ENCODE measurements around the gene TBC1D2B.
"Not testable (repeated sequence)": the region's sequence is repeated elsewhere in the genome, so short reads cannot be mapped to it uniquely, and the experiment has no call there.

The TBC1D2B gene

DNA sequence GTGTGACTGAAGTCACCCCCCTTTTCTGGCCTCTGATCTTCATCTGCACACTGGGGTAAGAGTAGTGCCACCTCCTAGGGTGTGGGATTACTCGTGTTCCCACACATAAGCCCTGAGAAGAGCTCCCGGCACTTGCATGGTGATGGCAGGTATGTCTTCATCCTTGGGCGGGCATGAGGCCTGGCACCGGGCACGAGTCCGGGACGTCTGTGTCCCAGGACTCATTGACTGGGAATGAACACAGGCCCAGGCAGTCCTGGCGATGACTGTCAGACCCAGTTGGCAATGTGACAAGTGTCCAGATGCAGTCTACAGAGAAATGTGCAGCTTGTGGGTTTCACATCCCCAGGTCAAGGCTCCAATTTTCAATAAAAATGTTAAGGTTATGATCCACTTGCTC lies 78.9 kb downstream of the TBC1D2B start:
- no peaks in the 10 kb centered on the region for H3F3A ChIP-seq (ENCODE audit: insufficient read depth, low read length)
- H3K9me2 ChIP-seq (replicated peaks; ENCODE audit: insufficient read depth, low read length) = no peaks in the 10 kb centered on the region
- H3K36me3 ChIP-seq (replicated peaks; ENCODE audit: insufficient read depth, low read length) = no peaks in the 10 kb centered on the region
- no peaks in the 10 kb centered on the region for H4K20me1 ChIP-seq (ENCODE audit: insufficient read depth, low read length)
- H3K79me2 ChIP-seq (ENCODE audit: low read length) = no peaks in the 10 kb centered on the region
- no peak overlapping the region for H2AFZ ChIP-seq (ENCODE audit: low read length)
- DNase-seq = no peak
- no peaks in the 10 kb centered on the region for H3K9me3 ChIP-seq (replicated peaks; ENCODE audit: insufficient read depth, low read length)
- H3K4me3 ChIP-seq (ENCODE audit: low read length) = no peak overlapping the region
- no peak for TF ChIP-seq EZH2 (optimal IDR thresholded peaks at IDR 0.05; ENCODE audit: low read depth, low read length)
- no peak overlapping the region for H3K4me2 ChIP-seq (ENCODE audit: low read depth, low read length)
- H3K9ac ChIP-seq (ENCODE audit: low read length) = no peak overlapping the region
- H3K27ac ChIP-seq (ENCODE audit: low read length) = no peak overlapping the region
- no peaks in the 10 kb centered on the region for H3K4me1 ChIP-seq (ENCODE audit: low read length)
- H3K27me3 ChIP-seq (replicated peaks; ENCODE audit: insufficient read depth, low read length) = no peaks in the 10 kb centered on the region

DNA sequence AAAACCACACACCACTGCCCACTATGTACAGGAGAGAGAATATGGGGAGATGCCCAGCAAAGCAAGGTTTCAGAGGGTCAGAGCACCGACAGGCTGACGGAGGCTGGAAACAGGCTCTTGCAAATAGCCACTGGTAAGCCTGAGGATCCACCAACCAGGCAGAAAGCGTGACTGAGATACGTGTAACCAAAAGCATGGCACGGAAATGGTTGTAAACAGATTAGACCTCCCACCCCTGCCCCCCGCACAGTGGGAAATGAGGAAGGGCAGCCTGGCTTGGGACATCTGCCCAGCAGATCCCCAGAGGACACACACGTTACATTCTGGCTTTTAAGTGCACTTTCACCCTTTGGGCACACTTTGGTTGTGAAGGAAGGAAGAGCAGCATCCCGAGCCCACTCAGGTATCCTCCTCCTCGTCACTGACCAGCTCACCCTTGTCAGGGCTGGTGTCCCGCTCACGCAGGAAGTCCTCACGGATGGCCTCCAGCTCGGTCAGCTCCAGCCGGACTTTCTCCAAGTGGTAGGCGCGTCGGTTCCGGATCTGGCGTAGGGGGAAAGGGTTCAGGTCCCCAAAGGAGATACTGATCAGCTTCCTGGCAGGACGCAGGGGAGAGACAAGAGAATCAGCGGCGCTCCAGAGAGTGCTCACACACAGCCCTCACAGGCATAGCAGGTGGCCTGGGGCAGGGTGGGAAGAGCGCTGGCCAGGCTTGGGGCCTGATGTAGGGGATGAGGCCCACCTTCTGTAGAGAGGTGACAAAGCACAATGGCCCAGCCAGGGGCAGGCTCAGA lies 79.6 kb downstream of the TBC1D2B start:
- not testable (repeated sequence) for H3K27ac ChIP-seq (ENCODE audit: low read length); H3K36me3 ChIP-seq (replicated peaks; ENCODE audit: insufficient read depth, low read length); DNase-seq

DNA sequence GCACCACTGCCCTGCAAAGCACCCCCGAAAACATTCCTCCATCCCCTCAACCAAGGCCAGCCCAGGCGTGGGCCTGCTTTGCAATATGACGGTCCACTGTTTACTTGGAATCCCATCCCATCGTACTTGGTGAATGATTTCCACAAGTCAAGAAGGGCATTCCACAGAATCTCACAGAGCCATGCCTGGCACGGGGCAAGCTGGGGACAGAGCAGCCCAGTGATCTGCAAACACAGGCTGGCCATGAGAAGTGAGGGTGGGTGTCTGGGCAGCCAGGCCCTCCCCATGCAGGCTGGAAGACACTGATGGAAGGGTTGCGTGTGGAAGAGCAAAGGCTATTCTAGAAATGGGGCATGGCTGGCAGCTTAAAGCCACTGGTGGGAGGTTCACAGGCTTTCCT lies 80.3 kb downstream of the TBC1D2B start:
- not testable (repeated sequence) for H3K4me2 ChIP-seq (ENCODE audit: low read depth, low read length); H3K27ac ChIP-seq (ENCODE audit: low read length); H3K36me3 ChIP-seq (replicated peaks; ENCODE audit: insufficient read depth, low read length); H3K9ac ChIP-seq (ENCODE audit: low read length); H3K9me2 ChIP-seq (replicated peaks; ENCODE audit: insufficient read depth, low read length); H2AFZ ChIP-seq (ENCODE audit: low read length); H3K4me3 ChIP-seq (ENCODE audit: low read length); H3K79me2 ChIP-seq (ENCODE audit: low read length); H3F3A ChIP-seq (ENCODE audit: insufficient read depth, low read length); H3K9me3 ChIP-seq (replicated peaks; ENCODE audit: insufficient read depth, low read length); H4K20me1 ChIP-seq (ENCODE audit: insufficient read depth, low read length); DNase-seq; H3K4me1 ChIP-seq (ENCODE audit: low read length); H3K27me3 ChIP-seq (replicated peaks; ENCODE audit: insufficient read depth, low read length)

More for the DNA sequence above, 79.6 kb downstream of the TBC1D2B start:
- H3K27me3 ChIP-seq (replicated peaks; ENCODE audit: insufficient read depth, low read length); H3F3A ChIP-seq (ENCODE audit: insufficient read depth, low read length); H3K79me2 ChIP-seq (ENCODE audit: low read length); H4K20me1 ChIP-seq (ENCODE audit: insufficient read depth, low read length); H3K4me3 ChIP-seq (ENCODE audit: low read length); H2AFZ ChIP-seq (ENCODE audit: low read length); H3K9me3 ChIP-seq (replicated peaks; ENCODE audit: insufficient read depth, low read length); H3K9ac ChIP-seq (ENCODE audit: low read length); H3K4me1 ChIP-seq (ENCODE audit: low read length); H3K9me2 ChIP-seq (replicated peaks; ENCODE audit: insufficient read depth, low read length); H3K4me2 ChIP-seq (ENCODE audit: low read depth, low read length): not testable (repeated sequence)

DNA sequence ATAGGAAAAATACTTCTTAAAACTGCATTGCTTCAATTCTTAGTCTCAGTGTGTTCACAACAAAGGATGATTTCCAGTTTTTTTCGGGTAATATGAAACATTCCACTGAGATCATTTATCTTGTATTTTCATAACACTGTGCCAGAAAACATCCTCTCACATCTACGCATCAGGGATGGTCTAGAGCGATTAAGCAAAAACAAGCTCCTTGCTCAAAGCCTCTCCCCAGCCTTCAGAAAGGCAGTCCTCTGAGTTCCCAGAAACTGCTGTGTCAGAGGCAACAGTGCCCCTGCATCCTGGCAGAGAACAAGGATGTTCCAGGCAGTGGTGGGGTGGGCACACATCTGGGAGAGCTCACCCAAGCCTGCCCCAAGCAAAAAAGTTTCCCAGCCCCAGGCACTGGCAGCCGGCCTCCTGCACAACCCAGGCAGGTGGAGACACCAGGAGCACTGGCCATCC lies 80.8 kb downstream of the TBC1D2B start:
- not testable (repeated sequence) for DNase-seq; H2AFZ ChIP-seq (ENCODE audit: low read length); H3K27me3 ChIP-seq (replicated peaks; ENCODE audit: insufficient read depth, low read length); H3K36me3 ChIP-seq (replicated peaks; ENCODE audit: insufficient read depth, low read length); H3F3A ChIP-seq (ENCODE audit: insufficient read depth, low read length); H3K4me3 ChIP-seq (ENCODE audit: low read length); H4K20me1 ChIP-seq (ENCODE audit: insufficient read depth, low read length); H3K4me2 ChIP-seq (ENCODE audit: low read depth, low read length); H3K9ac ChIP-seq (ENCODE audit: low read length); H3K27ac ChIP-seq (ENCODE audit: low read length); H3K9me3 ChIP-seq (replicated peaks; ENCODE audit: insufficient read depth, low read length); H3K9me2 ChIP-seq (replicated peaks; ENCODE audit: insufficient read depth, low read length); H3K79me2 ChIP-seq (ENCODE audit: low read length); H3K4me1 ChIP-seq (ENCODE audit: low read length)

DNA sequence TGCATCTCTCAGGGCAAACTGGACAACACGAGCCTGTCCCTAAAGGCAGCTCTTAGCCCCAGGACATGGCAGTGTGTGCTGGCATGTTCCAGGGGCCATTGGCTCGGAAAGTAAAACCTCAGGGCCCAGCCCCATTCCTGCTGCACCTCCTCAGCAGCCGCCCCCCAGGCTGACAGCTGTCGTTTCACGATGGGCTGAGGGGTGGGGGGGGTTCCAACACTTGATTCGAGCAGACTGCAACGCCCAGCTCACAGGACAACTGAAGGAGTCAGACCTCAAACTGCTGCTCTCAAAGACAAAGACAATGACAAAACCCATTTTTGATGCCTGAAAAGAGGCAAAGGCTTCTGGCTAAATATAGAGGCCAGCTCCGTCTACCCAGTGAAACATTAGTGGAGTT lies 81.3 kb downstream of the TBC1D2B start:
- H3K9ac ChIP-seq (ENCODE audit: low read length); H3K36me3 ChIP-seq (replicated peaks; ENCODE audit: insufficient read depth, low read length); H3K9me3 ChIP-seq (replicated peaks; ENCODE audit: insufficient read depth, low read length); H3K4me3 ChIP-seq (ENCODE audit: low read length); H3K27me3 ChIP-seq (replicated peaks; ENCODE audit: insufficient read depth, low read length); DNase-seq; H3K9me2 ChIP-seq (replicated peaks; ENCODE audit: insufficient read depth, low read length); H3K4me1 ChIP-seq (ENCODE audit: low read length); H4K20me1 ChIP-seq (ENCODE audit: insufficient read depth, low read length); H3K79me2 ChIP-seq (ENCODE audit: low read length); H3K27ac ChIP-seq (ENCODE audit: low read length); H2AFZ ChIP-seq (ENCODE audit: low read length); H3K4me2 ChIP-seq (ENCODE audit: low read depth, low read length); H3F3A ChIP-seq (ENCODE audit: insufficient read depth, low read length): not testable (repeated sequence)

DNA sequence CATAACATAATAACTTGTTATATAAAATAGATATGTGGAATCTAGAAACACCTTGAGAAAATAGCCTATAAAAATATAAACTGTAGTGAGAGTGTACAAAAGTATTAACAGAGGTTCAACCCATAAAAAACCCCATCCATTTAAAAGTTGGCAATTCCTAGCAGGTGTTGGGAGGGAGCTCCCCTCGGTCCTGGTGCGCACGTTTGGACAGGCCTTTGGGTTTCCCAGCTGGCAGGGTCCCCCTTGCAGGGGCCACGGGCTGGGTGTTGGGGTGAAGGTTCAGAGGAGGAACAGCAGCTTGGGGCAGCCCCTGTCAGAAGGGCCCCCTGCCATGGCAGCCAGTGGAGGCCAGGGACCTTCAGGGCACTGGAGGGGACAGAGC lies 82.0 kb downstream of the TBC1D2B start:
- not testable (repeated sequence) for H3K9me3 ChIP-seq (replicated peaks; ENCODE audit: insufficient read depth, low read length); H3K79me2 ChIP-seq (ENCODE audit: low read length); H3K4me2 ChIP-seq (ENCODE audit: low read depth, low read length); DNase-seq; H2AFZ ChIP-seq (ENCODE audit: low read length); H3K9ac ChIP-seq (ENCODE audit: low read length); H3F3A ChIP-seq (ENCODE audit: insufficient read depth, low read length); H4K20me1 ChIP-seq (ENCODE audit: insufficient read depth, low read length); H3K27ac ChIP-seq (ENCODE audit: low read length); H3K9me2 ChIP-seq (replicated peaks; ENCODE audit: insufficient read depth, low read length); H3K4me1 ChIP-seq (ENCODE audit: low read length); H3K4me3 ChIP-seq (ENCODE audit: low read length); H3K36me3 ChIP-seq (replicated peaks; ENCODE audit: insufficient read depth, low read length); H3K27me3 ChIP-seq (replicated peaks; ENCODE audit: insufficient read depth, low read length)
